HG03342 (cell line): Measurements from ENCODE around the gene DOCK1.

Experiments used
- ATAC-seq: cut with Tn5 transposase; IDR thresholded peaks from one replicate; pipeline ENCODE4 v1.9.1; 2021; ENCODE audit warnings: mild to moderate bottlenecking, moderate library complexity; ENCODE audit not compliant: unreplicated experiment

DOCK1 gene

DNA sequence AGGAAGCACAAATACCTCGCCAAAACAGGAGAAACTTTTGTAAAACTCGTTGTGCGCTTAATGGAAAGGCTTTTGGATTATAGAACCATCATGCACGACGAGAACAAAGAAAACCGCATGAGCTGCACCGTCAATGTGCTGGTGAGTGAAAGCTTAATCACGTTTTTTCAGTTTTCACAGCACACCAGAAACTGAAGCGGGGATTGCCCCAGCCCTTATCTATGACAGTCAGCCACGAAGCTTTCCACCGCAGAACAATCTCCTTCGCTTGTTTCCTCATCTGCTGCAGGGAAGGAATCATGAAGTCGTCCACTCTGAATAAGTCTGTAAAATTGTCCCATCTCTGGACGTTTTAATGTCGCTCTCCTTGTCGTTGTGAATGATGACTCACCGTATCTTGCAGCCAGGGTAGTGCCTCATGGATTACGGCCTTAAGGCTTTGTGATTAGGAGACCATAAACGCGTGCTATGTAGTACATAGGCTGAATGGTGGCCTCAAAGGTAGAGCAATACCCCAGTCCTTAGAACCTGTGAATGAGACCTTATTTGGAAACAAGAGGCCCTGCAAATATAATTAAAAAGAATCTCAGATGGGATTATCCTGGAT, 468.9 kb downstream of the DOCK1 start:
- no peak for ATAC-seq

- ATAC-seq, result no peak
Measured at GRCh38 chr10:127374901-127375300, 469.7 kb downstream of the DOCK1 start.

DNA sequence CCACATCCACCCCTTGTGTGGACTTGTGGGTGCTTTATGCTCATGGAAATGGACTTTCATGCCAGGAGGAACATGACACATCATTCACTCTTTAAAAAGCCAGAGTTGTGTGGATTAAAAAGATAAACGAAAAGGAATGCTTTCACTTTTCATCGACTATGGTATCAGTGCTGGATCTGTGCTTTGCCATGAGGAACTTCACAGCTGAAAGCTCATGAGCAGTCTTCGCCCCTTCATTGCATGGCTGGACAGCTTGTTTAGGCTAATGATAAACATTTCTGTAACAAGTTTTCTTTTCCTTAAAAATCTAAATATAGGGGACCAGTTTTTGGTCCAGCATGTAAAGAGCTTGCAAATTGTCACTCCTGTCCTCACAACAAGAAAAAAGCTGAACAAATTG, 470.2 kb downstream of the DOCK1 start:
- ATAC-seq, result no peak

- no peak for ATAC-seq
Measured at GRCh38 chr10:127376071-127376470, 470.8 kb downstream of the DOCK1 start.

DNA sequence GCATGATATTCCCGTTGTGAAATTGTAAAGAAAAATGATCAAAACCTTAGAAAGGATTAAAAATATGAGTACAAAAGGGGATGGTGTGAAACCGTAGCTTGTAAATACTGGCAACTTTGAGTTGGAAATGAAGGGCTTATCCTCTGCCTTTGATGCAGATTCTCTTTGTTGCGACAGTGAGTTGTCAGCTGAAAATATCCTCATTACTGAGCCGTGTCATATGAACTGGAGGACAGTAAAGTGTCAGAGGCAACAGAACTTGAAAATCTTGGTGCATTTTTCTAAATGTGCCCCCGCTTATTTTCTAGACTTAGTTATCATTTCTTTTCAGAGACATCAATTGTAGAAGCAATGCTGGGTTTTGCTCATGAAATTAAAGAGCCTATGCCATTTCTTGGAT, 473.4 kb downstream of the DOCK1 start:
- no peak for ATAC-seq

GRCh38 chr10:127384532-127384931, 479.3 kb downstream of the DOCK1 start:
- ATAC-seq, result no peak

- ATAC-seq, result no peak
Measured at GRCh38 chr10:127385066-127385465, 479.8 kb downstream of the DOCK1 start.

GRCh38 chr10:127386606-127387327, 481.5 kb downstream of the DOCK1 start:
- ATAC-seq, result no peak

GRCh38 chr10:127391875-127392274, 486.6 kb downstream of the DOCK1 start:
- no peak for ATAC-seq

GRCh38 chr10:127392351-127393235, 487.4 kb downstream of the DOCK1 start:
- no peak for ATAC-seq

GRCh38 chr10:127398140-127398970, 493.1 kb downstream of the DOCK1 start:
- no peak for ATAC-seq

GRCh38 chr10:127398971-127399365, 493.7 kb downstream of the DOCK1 start:
- no peak for ATAC-seq

GRCh38 chr10:127399668-127400067, 494.4 kb downstream of the DOCK1 start:
- ATAC-seq, result no peak

DNA sequence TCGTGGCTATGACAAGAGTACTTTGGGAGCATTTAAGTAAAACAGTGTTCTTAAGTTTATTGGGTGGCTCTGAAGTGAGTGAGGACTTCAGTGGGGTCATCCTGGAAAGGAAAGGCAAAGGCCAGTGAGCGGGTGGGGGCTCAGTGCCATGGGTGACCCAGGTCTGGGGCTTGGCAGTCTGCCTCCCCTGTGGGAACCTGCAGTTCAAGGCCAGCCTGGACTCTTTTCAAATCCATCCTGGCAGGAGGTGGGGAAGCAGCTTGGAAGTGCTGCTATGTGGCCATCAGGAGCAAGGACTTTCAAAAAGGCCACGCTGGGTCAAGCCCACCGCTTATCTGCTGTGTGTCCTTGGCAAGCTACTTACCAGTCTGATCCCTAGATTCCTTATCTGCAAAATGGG, 495.0 kb downstream of the DOCK1 start:
- no peak for ATAC-seq

DNA sequence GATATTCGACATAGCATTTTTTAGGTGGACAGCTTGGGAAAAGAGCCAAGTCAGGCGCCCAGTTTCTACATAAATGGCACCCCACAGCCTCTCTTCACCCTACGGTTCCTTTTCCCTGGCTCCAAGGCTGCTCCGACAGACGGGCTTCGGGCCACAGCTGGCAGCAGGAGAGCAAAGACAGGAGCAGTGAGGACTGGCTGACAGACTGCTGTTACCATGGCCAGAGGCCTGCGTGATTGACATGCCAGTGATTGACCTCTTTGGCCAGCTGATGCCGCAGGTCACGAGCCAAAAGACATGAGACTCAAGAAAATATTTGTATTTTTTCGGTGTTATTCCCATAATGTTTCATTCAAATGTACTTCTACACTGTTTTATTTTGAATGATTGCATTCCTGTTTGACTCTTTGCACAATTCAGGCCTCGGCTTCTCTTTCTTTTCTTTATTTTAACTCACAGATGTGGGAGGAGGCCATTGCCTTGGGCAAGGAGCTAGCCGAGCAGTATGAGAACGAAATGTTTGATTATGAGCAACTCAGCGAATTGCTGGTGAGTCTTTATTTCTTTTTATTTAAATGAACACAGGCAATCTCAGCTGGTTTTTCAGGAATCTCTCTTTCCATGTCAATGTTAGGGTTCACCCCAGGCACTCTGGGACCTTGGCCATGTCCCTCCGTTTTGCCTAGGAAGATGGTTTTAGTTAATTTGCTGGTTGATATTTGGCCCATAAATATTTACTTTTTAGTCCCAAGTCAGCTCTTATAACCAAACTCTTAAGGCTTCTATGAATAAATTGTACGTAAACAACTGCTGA, 497.6 kb downstream of the DOCK1 start:
- no peak for ATAC-seq

GRCh38 chr10:127405221-127405620, 500.0 kb downstream of the DOCK1 start:
- ATAC-seq, result no peak

GRCh38 chr10:127406018-127406550, 500.9 kb downstream of the DOCK1 start:
- no peak for ATAC-seq

GRCh38 chr10:127407551-127407950, 502.3 kb downstream of the DOCK1 start:
- ATAC-seq, result no peak

DNA sequence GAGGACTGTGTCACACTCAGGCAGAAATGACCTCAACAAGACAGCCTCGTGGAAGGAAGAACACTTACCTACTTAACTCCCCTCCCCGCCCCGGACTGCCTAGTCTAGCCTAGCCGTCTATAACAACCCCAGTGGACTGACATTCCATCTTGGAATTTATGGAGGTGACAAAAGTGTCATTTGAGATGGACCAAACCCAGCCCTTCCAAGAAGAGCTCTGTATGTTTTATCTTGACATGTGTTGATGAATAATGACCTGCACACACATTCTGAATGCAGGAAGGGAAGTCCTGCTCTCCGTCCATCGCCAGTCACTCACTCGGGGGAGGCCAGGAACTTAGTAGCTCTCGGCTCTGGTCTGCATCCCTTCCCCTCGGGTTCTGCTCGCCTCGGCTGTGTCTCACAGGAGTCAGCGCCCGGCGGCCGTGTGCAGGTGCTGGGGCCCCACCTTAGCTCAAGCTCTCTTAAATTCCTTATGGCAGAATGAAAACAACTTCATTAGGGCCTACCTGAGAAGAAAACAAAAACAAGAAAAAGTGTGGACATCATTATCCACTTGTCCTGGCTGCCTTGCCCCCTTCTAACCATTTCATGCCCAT, 503.0 kb downstream of the DOCK1 start:
- no peak for ATAC-seq
